Glomerular endothelial cell (primary cell): ENCODE results near the gene HOMER1. TPM values are rescaled to one million over a fixed set of nuclear protein-coding genes. Genes with fewer than 3 reads are reported as not detected.

Experiments used
- DNase-seq: peaks from one replicate; pipeline ENCODE4 v3.0.0-alpha.2; 2011; ENCODE audit warnings: low read depth, low spot score; ENCODE audit errors: extremely low read depth
- total RNA-seq: library from RNA; depleted of rRNA; stranded (reverse); fragments of >200 nt; gene quantifications from 2 replicates; pipeline ENCODE4 v1.2.3, GENCODE V29; 2015

Gene HOMER1
- total RNA-seq, 1 donor from 2014 or later, result 4.7 TPM

DNA sequence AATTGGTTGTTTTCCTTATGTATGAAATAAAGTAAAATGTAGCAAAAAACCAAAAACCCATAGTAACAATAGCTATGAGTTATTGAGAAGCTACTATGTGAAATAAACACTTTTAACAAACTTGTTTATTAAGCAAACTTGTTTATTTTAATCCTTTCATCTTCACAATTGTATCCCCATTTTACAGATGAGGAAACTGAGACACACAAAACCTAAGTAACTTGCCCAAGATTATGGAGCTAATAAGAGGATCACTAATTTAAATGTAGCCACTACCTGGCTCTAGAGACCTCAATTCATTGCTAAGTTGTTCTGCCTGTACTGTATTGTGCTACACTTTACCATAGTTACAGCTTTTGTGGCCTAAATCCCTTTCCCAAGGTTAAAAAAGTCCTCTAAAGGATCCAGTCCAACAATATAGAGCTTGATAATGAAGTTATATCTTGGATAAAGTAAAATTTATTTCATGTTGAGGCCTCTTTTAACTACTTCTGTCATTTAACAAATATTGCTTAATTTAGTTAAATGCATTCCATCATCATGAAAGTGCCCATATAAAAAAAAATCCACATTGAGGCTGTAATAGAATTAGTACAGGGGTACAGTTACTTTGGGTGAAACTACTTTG is 22.1 kb downstream of the HOMER1 start:
- DNase-seq, result no peak

DNA sequence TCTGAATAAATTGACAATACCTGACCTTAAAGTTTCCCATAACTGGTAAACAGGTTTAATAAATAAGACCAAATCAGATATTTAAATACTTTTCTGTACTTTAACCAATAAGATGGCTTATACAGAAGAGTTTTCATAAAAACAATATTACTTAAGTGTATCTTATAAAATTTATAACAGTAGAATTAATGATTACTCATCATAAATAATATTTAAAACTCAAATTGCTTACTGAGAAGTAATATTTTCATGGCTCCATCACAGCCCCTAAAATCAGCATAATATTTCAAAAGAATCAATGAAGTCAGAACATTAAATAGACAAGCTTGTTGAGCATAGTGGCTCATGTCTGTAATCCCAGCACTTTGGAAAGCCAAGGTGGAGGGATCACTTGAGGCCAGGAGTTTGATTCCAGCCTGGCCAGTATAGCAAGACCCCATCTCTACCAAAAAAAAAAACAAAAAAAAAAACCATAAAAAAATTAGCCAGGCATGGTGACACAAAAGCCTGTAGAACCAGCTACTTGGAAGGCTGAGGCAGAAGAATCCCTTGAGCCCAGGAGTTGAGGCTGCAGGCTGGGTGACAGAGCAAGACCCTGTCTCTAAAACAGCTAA is 23.5 kb downstream of the HOMER1 start:
- DNase-seq, result no peak

DNA sequence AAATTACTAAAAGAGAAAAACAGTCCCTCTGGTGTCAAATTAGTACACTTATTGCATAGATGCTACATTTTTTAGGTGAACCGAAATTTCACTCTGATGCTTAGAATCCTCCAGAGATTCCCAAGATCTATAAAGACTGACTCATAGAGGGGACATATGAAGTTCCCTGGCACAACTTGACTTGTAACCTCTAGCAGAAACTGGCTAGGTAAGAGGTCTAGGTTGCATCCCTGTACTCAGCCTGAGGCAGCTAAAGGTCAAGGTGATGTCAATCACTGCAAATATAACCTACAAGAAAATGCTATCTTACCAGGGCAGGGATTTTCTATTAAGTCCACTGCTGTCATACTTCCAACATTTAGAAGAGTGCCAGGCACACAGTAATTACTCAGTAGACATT is 24.2 kb downstream of the HOMER1 start:
- no peak for DNase-seq

DNA sequence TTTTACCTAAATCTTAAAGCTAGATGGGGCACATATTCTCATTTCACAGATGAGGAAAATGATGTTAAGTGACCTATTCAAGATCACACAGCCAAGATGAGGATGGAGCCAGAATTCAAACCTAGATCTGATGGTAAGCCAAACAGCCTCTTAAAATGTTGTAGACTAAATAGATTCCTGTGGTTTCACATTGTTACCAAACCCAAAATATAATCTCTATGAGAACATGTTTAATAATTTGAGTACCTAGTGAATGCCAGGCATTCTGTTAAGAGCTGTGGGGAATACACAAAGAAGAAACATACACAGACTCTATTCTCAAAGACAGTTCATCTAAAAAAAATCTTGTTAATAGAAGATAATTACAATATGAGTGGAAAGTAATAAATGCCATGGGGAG is 25.2 kb downstream of the HOMER1 start:
- DNase-seq, result no peak

DNA sequence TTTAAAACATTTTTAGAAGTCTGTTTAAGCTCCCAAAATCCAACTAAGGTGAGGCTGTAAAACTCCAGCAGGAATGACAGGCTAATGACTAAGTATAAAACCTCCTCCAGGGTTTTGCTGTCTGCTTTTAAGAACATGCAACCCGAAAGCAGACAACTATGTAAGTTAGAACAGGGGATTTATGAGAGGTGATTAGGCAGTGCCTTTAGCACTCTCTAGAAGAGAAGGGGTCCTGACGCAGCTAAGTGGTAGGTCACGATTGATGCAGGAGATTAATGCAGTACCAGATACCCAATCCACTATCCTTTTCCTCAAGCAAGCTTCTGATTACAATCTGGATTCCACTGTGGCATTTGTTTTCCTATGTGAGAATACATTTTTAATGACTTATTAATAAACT is 25.9 kb downstream of the HOMER1 start:
- no peak for DNase-seq

DNA sequence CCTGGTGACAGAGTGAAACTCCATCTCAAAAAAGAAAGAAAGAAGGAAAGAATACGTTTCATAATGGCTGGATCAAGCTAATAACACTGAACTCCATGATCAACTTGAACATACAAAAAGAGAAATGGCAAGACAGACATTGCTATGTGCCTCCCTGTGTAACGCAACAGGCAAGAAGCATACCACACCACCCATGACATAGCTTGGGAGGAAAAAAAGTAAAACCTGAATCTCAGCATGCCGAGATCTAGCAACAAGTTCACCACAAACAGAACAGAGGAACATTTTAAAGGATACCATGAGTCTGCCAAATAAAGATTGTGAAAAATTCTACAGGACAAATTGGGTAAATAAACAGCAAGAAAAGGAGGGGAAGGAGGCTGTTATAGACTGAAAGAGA is 26.7 kb downstream of the HOMER1 start:
- no peak for DNase-seq

DNA sequence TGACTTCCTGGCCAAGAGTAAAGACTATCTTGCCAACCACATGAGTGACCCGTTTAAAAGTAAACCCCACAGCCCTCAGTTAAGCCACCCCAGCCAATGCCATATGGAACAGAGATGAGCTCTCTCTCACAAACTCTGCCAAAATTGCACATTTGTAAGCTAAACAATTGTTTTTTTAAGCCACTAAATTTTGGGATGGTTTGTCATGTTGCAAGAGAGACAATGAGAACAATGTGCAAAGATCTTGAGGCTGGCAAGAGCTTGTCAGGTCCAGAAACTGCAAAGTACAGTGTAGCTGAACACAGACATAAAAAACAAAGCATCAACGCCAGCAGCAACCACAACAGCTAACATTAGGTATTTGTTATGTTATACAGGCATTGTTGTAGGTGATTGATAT is 27.8 kb downstream of the HOMER1 start:
- no peak for DNase-seq

DNA sequence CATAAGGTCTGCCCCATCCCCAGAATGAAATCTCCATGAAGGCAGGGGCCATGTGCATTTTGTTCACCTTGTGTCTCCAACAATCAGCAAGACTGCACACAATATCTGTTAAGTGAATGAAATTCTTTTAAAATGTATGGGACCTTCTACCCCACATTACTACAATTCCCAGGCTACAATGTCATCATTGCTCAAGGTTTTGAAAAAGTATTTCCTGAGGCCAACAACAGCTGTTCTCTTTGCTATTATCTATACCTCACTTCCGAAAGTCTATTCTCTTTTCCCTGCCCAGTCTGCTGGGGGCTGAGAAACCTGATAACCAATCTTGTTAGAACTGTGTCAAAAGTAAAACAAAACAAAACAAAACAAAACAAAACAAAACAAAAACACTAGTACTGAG is 29.2 kb downstream of the HOMER1 start:
- DNase-seq, result no peak

DNA sequence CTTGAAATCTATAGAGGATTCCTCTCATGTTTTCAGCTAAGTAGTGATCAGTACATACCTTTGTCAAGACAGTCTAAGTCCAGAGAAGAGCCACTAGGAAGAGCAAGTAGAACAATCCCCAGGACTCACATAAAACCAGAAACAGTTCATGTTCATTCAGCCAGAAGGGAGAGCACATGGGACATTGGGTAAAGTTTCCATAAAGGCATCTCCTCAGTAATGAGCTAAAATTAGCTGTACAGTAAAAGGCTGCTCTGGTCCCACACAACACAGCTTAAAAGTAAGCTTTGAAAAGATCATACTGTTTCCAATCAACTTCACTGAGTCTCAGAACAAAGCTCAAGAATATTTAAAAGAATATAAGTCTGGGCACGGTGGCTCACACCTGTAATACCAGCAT is 32.4 kb downstream of the HOMER1 start:
- no peak for DNase-seq

DNA sequence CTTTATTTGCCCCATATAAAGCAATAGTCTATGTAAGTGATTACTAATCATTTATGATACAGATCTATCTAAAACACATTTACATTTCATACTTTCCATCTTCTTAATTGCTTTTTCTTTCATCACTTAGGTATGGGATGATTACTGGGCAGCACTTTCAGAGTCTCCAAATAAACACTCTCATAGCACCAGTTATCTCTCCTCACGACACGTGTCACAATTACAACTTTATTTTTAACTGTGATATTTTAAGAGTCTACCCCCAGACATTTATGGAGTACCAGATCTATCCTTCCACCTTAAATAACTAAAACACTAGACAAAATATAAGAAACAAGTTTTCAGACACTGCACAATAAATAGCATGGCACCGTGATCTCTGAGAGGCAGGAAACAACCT is 32.9 kb downstream of the HOMER1 start:
- DNase-seq, result no peak

DNA sequence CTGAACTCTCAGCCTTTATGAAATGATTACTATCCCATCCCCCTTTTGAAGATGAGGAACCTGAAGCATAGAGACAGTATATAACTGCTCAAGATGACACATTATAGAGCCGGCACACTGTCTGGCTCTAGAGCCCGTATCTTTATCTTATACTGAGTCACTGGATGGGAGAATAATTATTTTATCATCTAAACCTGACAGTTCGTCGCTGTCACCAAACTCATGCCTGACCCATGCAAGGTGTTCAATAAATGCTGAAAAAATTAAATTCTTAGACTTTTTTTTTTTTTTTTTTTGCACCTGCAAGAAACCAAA is 38.8 kb downstream of the HOMER1 start:
- no peak for DNase-seq

DNA sequence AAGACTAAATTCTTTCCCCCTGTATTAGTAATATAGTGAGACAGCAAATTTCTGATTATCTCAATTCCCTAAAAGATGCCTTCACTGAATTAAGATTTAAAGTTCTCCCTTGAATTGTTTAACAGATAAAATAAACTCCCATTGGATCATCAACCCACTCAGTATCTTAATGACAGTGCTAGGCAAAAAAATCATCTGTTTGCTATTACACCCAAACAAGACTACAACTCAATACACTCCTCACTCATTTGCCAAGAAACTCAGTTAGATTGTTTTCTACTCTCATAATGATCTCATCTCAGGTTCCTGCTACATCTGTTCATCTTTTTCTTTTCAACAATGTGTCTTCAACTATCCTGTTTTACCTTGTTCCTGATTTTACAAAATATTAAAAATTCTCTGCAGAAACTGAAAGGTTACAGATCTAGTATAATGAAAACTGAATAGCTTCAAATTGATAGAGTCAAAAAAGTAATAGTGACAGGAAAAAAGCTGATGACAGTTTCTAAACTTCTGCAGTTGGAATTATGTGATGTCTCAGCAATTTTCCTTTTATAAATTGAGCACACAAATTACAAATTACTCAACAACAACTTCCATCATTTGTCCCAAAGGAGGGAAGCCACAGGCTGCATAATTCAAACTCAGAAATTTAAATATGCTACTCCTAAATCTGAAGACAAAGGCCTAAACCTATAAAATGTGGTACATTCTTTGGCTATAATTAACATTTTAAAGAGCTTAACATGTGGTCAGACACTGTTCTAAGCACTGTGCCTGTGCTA is 39.4 kb downstream of the HOMER1 start:
- DNase-seq, result no peak

DNA sequence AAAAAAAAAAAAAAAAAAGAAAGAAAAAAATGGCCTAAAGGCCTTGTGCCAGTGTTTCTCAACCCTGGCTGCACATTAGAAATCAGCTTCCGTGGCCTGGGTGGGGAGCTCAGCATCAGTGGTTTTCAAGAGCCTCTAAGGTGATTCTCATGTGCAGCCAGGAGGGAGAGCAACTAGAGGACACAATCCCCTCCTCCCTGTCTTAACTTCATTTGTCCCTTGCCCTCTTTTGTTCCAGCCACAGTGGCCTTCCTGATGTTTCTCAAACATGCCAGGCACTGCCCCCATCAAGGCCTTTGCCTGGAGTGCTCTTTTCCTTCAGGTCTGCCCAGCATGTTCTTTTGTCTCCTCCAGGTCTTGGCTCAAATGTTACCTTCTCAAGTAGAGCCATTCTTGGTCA is 42.4 kb downstream of the HOMER1 start:
- DNase-seq, result no peak

DNA sequence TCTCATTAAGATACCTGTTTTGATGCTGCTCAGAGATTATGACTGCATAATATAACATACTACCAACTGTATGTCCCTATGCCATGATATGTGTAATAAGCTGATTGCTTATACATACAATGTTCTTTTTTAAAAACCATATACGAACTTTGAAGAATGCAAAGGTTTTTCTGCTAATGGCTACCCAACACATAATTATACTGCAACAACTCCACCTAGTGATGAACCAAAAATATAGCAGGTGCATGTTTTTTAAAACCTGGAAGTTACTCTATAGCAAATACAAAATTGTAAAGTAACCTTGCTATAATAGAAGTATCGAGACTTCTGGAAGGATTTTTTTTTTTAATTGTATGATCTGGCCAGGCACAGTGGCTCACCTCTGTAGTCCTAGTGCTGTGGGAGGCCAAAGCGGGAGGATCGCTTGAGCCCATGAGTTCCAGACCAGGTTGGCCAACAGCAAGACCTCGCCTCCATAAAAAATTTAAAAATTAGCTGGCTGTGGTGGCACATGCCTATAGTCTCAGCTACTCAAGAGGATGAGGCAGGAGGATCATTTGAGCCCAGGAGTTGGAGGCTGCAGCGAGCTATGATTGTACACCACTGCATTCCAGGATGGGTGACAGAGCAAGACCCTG is 49.1 kb downstream of the HOMER1 start:
- no peak for DNase-seq

DNA sequence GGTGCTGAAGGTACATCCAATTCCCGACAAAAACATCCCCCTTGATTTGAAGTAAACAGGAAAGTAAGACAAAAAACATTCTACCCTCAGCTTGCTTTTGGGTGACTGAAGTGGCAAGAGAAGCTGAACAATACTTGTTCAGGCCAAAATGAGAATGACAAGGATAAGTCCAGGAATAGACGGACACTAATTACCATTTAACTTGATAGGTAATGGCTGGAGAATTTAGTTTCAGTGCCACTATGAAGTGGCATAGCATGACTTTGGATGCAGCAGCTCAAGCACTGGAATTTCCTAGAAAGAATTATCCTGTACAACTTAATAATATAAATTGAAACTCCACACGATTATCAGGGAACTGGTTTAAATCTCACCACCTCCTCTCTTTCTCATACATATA is 49.7 kb downstream of the HOMER1 start:
- DNase-seq, result no peak

DNA sequence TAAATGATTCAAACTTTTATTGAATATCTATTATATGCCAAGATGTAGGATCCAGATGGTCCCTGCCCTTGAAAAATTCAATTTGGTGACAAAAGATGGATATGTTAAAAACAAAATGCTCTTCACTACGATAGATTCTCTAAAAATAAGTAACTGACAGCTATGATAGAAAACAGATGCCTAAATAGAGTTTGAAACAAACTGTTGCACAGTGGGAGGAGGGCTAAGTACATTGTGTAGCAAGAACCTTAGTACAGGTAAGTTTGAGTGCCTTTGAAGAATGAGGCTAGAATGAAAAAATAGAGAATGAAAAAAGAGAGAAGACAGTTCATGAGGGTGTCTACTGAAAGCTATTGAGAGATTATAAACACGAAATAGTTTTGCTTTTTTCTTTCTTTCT is 54.3 kb downstream of the HOMER1 start:
- no peak for DNase-seq

DNA sequence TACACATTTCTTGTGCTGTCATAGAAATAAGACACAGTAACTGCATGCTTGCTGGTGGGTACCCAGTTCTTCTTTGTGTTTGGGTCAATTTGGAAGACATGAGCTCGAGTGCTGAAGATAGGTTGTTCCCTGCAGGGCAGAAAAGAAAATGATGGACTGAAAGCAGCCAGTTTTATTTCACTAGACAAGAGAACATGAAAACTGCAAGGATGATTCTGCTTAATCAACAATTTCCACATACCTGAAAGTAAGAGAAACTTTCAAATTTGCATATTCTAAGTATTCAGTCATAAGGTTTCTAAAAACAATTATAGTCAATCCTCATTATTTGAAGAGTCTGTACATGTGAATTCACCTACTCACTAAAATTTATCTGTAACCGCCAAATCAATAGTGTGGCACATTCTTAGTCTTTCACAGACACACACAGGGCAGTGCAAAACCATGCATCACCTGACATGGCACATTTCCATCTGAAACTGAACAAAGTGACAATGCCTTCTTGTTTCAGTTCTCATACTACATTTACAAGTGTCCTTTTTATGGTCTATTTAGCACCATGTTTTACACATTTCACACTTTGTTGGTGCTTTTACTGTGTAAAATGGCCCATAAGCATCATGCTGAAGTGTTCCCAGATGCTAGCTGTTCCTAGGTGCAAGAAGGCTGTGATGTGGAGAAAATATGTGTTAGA is 56.9 kb downstream of the HOMER1 start:
- DNase-seq, result no peak

DNA sequence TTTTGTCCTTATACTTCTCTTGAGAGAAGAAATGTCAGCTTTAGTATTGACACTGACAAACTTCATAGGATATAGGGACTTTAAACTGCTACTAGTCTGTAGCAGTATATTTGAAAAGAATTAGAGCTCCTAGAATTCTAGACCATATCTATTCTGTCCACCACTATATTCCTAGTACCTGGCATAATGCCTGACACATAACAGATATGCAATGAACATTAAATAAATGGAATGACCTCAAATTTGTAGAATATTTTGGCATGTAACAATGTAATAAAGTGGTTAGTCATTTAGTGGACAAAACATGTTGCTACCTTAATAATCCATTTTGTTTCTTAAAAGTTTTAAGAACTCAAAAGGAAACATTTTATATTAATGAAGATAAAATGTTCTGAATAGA is 57.5 kb downstream of the HOMER1 start:
- no peak for DNase-seq

DNA sequence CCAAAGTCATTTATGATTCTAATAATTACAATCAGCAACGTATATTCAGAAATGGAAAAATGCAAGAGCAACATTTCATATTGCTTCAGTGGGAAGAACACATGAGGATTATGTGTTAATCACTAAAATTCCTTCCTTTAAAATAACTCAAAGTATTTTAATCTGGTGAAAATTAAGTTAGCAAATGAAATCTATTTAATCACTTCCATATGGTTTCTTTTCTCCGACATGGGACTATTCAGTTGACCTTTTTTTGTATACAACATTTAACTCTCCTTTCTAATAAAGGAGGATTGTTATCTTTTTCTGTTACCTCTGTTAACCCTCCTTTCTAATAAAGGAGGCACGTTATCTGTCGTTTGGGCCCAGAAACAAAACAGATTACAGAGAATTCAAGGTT is 59.9 kb downstream of the HOMER1 start:
- DNase-seq, result no peak

DNA sequence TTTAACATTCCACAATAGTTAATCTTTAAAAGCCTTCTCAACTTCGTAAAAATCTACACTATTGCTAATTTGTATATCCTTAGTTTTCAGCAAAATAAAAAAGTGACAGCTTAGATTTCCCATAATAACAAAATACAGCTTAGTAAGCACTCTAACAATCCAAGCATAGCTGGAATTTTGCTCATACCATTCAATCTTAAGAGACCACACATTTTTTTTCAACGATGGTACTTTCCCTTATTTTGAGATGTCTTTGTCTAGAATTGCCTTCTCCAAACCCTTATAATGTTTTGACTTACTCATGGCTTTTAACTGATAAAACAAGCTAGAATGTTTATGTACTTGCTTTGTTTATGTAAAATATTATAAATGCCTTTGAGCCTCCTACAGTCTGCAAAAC is 65.6 kb downstream of the HOMER1 start:
- no peak for DNase-seq

DNA sequence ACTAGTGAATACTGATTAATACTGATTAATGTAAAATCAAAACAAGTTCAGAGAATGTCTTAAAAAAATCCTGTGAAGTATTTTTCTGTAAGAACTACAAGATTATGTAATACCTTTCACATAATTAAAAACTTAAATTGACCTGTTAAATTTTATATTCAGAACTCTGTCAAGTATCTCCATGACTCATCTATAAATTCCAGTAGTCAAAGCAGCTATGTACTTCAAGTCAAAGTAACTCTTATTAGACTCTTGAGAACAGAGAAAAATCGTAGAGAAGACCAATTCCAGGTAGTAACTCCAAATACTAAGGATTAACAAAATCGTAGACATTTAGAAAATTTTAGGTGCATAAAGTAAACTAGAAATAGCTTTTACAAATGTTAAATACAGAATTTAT is 77.1 kb downstream of the HOMER1 start:
- DNase-seq, result no peak
